HEK293 (cell line): ENCODE measurements around the gene SLC16A11.

Experiments used
- CTCF ChIP-seq: fragments of 450-650 bp; formaldehyde crosslinking; IDR thresholded peaks from 2 replicates; pipeline ENCODE4 v1.5.1; 2016; ENCODE audit warnings: missing biosample characterization, missing genetic modification characterization
- FEZF1 ChIP-seq: fragments of 450-650 bp; formaldehyde crosslinking; IDR thresholded peaks from 2 replicates; pipeline ENCODE4 v1.5.1; 2016; ENCODE audit warnings: missing biosample characterization, missing genetic modification characterization
- GLIS1 ChIP-seq: fragments of 450-650 bp; formaldehyde crosslinking; IDR thresholded peaks from 2 replicates; pipeline ENCODE4 v1.5.1; 2016; ENCODE audit warnings: missing biosample characterization, missing genetic modification characterization
- GLIS2 ChIP-seq: fragments of 450-650 bp; formaldehyde crosslinking; IDR thresholded peaks from 2 replicates; pipeline ENCODE4 v1.5.1; 2016; ENCODE audit warnings: missing biosample characterization, missing genetic modification characterization
- OSR2 ChIP-seq: fragments of 450-650 bp; formaldehyde crosslinking; IDR thresholded peaks from 2 replicates; pipeline ENCODE4 v1.5.1; 2016; ENCODE audit warnings: missing biosample characterization, missing genetic modification characterization
- OVOL3 ChIP-seq: fragments of 450-650 bp; formaldehyde crosslinking; IDR thresholded peaks from 2 replicates; pipeline ENCODE4 v1.5.1; 2016; ENCODE audit warnings: missing biosample characterization, missing genetic modification characterization
- SP7 ChIP-seq: fragments of 450-650 bp; formaldehyde crosslinking; IDR thresholded peaks from 2 replicates; pipeline ENCODE4 v1.5.1; 2016; ENCODE audit warnings: missing biosample characterization, missing genetic modification characterization
- TRIM28 ChIP-seq: IDR thresholded peaks from 2 replicates; pipeline ENCODE4 v1.6.1; 2011; ENCODE audit warnings: low read length, control low read depth, borderline replicate concordance
- ZBTB49 ChIP-seq: fragments of 450-650 bp; formaldehyde crosslinking; IDR thresholded peaks from 2 replicates; pipeline ENCODE4 v1.5.1; 2016; ENCODE audit warnings: missing biosample characterization, missing genetic modification characterization, low read depth
- ZFHX2 ChIP-seq: fragments of 450-650 bp; formaldehyde crosslinking; conservative IDR thresholded peaks from 2 replicates; pipeline ENCODE4 v1.5.1; 2016; ENCODE audit warnings: missing biosample characterization, missing genetic modification characterization
- ZNF10 ChIP-seq: fragments of 450-650 bp; formaldehyde crosslinking; IDR thresholded peaks from 2 replicates; pipeline ENCODE4 v1.5.1; 2017; ENCODE audit warnings: missing biosample characterization, missing genetic modification characterization
- ZNF114 ChIP-seq: fragments of 450-650 bp; formaldehyde crosslinking; IDR thresholded peaks from 2 replicates; pipeline ENCODE4 v1.5.0; 2017; ENCODE audit warnings: missing biosample characterization, missing genetic modification characterization
- ZNF146 ChIP-seq: fragments of 450-650 bp; formaldehyde crosslinking; IDR thresholded peaks from 2 replicates; pipeline ENCODE4 v1.5.1; 2016; ENCODE audit warnings: missing biosample characterization, missing genetic modification characterization
- ZNF202 ChIP-seq: fragments of 450-650 bp; formaldehyde crosslinking; IDR thresholded peaks from 2 replicates; pipeline ENCODE4 v1.5.1; 2016; ENCODE audit warnings: missing biosample characterization, missing genetic modification characterization, borderline replicate concordance
- ZNF24 ChIP-seq: fragments of 450-650 bp; formaldehyde crosslinking; IDR thresholded peaks from 2 replicates; pipeline ENCODE4 v1.5.1; 2016; ENCODE audit warnings: missing biosample characterization, missing genetic modification characterization
- ZNF274 ChIP-seq, 2 experiments: fragments of 200-500 bp in 1 of 2; fragments of 450-650 bp in 1 of 2; sonication (Bioruptor generic) in 1 of 2; formaldehyde crosslinking in 1 of 2; IDR thresholded peaks; 2 replicates each; pipeline versions ENCODE4 v1.5.1 to v1.6.1; 2014 to 2016; ENCODE audit warnings: borderline replicate concordance in 1 of 2, inconsistent platforms in 1 of 2, low read length in 1 of 2, missing biosample characterization in 1 of 2, missing genetic modification characterization in 1 of 2
- ZNF324 ChIP-seq: fragments of 450-650 bp; formaldehyde crosslinking; IDR thresholded peaks from 2 replicates; pipeline ENCODE4 v1.5.1; 2016; ENCODE audit warnings: missing biosample characterization, missing genetic modification characterization
- ZNF366 ChIP-seq: fragments of 450-650 bp; formaldehyde crosslinking; conservative IDR thresholded peaks from 2 replicates; pipeline ENCODE4 v1.5.1; 2016; ENCODE audit warnings: missing biosample characterization, missing genetic modification characterization
- ZNF423 ChIP-seq: fragments of 450-650 bp; formaldehyde crosslinking; IDR thresholded peaks from 2 replicates; pipeline ENCODE4 v1.5.1; 2016; ENCODE audit warnings: missing biosample characterization, missing genetic modification characterization
- ZNF473 ChIP-seq: fragments of 450-650 bp; formaldehyde crosslinking; IDR thresholded peaks from 2 replicates; pipeline ENCODE4 v1.5.1; 2017; ENCODE audit warnings: missing biosample characterization, missing genetic modification characterization
- ZNF501 ChIP-seq: fragments of 450-650 bp; formaldehyde crosslinking; IDR thresholded peaks from 2 replicates; pipeline ENCODE4 v1.5.1; 2016; ENCODE audit warnings: missing biosample characterization, missing genetic modification characterization
- ZNF530 ChIP-seq: fragments of 450-650 bp; formaldehyde crosslinking; IDR thresholded peaks from 2 replicates; pipeline ENCODE4 v1.5.1; 2016; ENCODE audit warnings: low read depth, missing biosample characterization, missing genetic modification characterization
- ZNF548 ChIP-seq: fragments of 450-650 bp; formaldehyde crosslinking; IDR thresholded peaks from 2 replicates; pipeline ENCODE4 v1.5.1; 2016; ENCODE audit warnings: missing biosample characterization, missing genetic modification characterization
- ZNF658 ChIP-seq: fragments of 450-650 bp; formaldehyde crosslinking; IDR thresholded peaks from 2 replicates; pipeline ENCODE4; 2016; ENCODE audit warnings: missing biosample characterization, missing genetic modification characterization
- ZNF776 ChIP-seq: fragments of 450-650 bp; formaldehyde crosslinking; IDR thresholded peaks from 2 replicates; pipeline ENCODE4 v1.5.0; 2017; ENCODE audit warnings: missing biosample characterization, missing genetic modification characterization, borderline replicate concordance
- ZNF837 ChIP-seq: fragments of 450-650 bp; formaldehyde crosslinking; IDR thresholded peaks from 2 replicates; pipeline ENCODE4 v1.5.1; 2016; ENCODE audit warnings: missing biosample characterization, missing genetic modification characterization
- ZSCAN30 ChIP-seq: fragments of 450-650 bp; IDR thresholded peaks from 2 replicates; pipeline ENCODE4 v1.5.1; 2018; ENCODE audit warnings: missing biosample characterization, mild to moderate bottlenecking, missing genetic modification characterization, moderate library complexity
- TF ChIP-seq, protein P1 (sequence below): fragments of 450-650 bp; formaldehyde crosslinking; IDR thresholded peaks from 2 replicates; pipeline ENCODE4 v1.5.1; 2016; ENCODE audit warnings: missing biosample characterization, missing genetic modification characterization
- TF ChIP-seq, protein P2 (sequence below): fragments of 450-650 bp; formaldehyde crosslinking; IDR thresholded peaks from 2 replicates; pipeline ENCODE4; 2016; ENCODE audit warnings: missing biosample characterization, missing genetic modification characterization
- TF ChIP-seq, protein P3 (sequence below): fragments of 450-650 bp; formaldehyde crosslinking; IDR thresholded peaks from 2 replicates; pipeline ENCODE4 v1.5.1; 2016; ENCODE audit warnings: missing biosample characterization, missing genetic modification characterization, borderline replicate concordance

SLC16A11 gene

GRCh38 chr17:7035591-7036368 is 8.1 kb downstream of the SLC16A11 start, which contains the start of gene SLC16A13 (continued):
- TF ChIP-seq, protein P1, sequence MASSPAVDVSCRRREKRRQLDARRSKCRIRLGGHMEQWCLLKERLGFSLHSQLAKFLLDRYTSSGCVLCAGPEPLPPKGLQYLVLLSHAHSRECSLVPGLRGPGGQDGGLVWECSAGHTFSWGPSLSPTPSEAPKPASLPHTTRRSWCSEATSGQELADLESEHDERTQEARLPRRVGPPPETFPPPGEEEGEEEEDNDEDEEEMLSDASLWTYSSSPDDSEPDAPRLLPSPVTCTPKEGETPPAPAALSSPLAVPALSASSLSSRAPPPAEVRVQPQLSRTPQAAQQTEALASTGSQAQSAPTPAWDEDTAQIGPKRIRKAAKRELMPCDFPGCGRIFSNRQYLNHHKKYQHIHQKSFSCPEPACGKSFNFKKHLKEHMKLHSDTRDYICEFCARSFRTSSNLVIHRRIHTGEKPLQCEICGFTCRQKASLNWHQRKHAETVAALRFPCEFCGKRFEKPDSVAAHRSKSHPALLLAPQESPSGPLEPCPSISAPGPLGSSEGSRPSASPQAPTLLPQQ, result peak; percentile 87
- peak; percentile 63; the same call in 1 of the 2 replicates for TF ChIP-seq OSR2 (tag by site-specific recombination)
- TF ChIP-seq, protein P2, sequence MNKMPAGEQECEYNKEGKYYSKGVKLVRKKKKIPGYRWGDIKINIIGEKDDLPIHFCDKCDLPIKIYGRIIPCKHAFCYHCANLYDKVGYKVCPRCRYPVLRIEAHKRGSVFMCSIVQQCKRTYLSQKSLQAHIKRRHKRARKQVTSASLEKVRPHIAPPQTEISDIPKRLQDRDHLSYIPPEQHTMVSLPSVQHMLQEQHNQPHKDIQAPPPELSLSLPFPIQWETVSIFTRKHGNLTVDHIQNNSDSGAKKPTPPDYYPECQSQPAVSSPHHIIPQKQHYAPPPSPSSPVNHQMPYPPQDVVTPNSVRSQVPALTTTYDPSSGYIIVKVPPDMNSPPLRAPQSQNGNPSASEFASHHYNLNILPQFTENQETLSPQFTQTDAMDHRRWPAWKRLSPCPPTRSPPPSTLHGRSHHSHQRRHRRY (tag by site-specific recombination), result no peak
- peak; percentile 99 for TF ChIP-seq GLIS2 (tag by site-specific recombination)
- TF ChIP-seq ZBTB49, result no peak
- 0 out of 2 replicates have a peak, but pooled peaks have one; percentile 24 for TF ChIP-seq CTCF (tag by site-specific recombination)
- TF ChIP-seq ZNF114 (tag by site-specific recombination), result no peak
- no peak for TF ChIP-seq ZNF548 (tag by site-specific recombination)
- no peak for TF ChIP-seq ZNF776 (tag by site-specific recombination)
- no peak for TF ChIP-seq ZNF202 (tag by site-specific recombination)
- TF ChIP-seq, protein P3, sequence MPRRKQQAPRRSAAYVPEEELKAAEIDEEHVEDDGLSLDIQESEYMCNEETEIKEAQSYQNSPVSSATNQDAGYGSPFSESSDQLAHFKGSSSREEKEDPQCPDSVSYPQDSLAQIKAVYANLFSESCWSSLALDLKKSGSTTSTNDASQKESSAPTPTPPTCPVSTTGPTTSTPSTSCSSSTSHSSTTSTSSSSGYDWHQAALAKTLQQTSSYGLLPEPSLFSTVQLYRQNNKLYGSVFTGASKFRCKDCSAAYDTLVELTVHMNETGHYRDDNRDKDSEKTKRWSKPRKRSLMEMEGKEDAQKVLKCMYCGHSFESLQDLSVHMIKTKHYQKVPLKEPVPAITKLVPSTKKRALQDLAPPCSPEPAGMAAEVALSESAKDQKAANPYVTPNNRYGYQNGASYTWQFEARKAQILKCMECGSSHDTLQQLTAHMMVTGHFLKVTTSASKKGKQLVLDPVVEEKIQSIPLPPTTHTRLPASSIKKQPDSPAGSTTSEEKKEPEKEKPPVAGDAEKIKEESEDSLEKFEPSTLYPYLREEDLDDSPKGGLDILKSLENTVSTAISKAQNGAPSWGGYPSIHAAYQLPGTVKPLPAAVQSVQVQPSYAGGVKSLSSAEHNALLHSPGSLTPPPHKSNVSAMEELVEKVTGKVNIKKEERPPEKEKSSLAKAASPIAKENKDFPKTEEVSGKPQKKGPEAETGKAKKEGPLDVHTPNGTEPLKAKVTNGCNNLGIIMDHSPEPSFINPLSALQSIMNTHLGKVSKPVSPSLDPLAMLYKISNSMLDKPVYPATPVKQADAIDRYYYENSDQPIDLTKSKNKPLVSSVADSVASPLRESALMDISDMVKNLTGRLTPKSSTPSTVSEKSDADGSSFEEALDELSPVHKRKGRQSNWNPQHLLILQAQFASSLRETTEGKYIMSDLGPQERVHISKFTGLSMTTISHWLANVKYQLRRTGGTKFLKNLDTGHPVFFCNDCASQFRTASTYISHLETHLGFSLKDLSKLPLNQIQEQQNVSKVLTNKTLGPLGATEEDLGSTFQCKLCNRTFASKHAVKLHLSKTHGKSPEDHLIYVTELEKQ (tag by site-specific recombination), result no peak
- TF ChIP-seq ZNF530 (tag by site-specific recombination), result no peak
- TF ChIP-seq TRIM28, result no peak
- peak; percentile 74 for TF ChIP-seq ZNF10 (tag by site-specific recombination)
- TF ChIP-seq ZFHX2 (tag by site-specific recombination), result peak; percentile 14; the same call in 1 of the 2 replicates
- TF ChIP-seq OVOL3, result no peak
- TF ChIP-seq ZNF473 (tag by site-specific recombination), result no peak
- no peak for TF ChIP-seq ZNF274 (IDR thresholded peaks at IDR 0.05; ENCODE audit: low read length)
- TF ChIP-seq ZNF274 (tag by site-specific recombination; IDR thresholded peaks at IDR 0.05; ENCODE audit: borderline replicate concordance), result no peak
- TF ChIP-seq SP7, result peak; percentile 75; the same call in 1 of the 2 replicates
- TF ChIP-seq ZNF146 (tag by site-specific recombination), result no peak
- TF ChIP-seq GLIS1 (tag by site-specific recombination), result peak; percentile 73
- peak; percentile 36; the same call in 1 of the 2 replicates for TF ChIP-seq ZNF24 (tag by site-specific recombination)
- TF ChIP-seq ZNF324, result no peak
- TF ChIP-seq ZNF837 (tag by site-specific recombination), result no peak
- peak; percentile 48; the same call in 1 of the 2 replicates for TF ChIP-seq ZNF366 (tag by site-specific recombination)
- TF ChIP-seq ZNF423 (tag by site-specific recombination), result 0 out of 2 replicates have a peak, but pooled peaks have one; percentile 38
- TF ChIP-seq ZNF658, result no peak
- TF ChIP-seq FEZF1 (tag by site-specific recombination), result no peak
- peak; percentile 60; the same call in 1 of the 2 replicates for TF ChIP-seq ZNF501
- TF ChIP-seq ZSCAN30 (tag by site-specific recombination), result peak; percentile 47; the same call in 1 of the 2 replicates
